Activated T-helper 2 cell treated with anti-CD3 and anti-CD28 coated beads, Interferon-gamma antibody, Interleukin-2, Interleukin-4, amounts not matched to agents 10 μg/mL and 5 μg/mL and 100 μg/mL, durations not matched to agents 14 hours and 24 hours and 36 hours (primary cell): Measurements from ENCODE around the gene SEMA4G. TPM values are rescaled to one million over a fixed set of nuclear protein-coding genes. Genes with fewer than 3 reads are reported as not detected.

Experiments used
- DNase-seq: peaks from one replicate; pipeline ENCODE4 v3.0.0; 2021; ENCODE audit warnings: low spot score
- H3K27ac Mint-ChIP-seq: one replicate; pipeline ENCODE4 v1.8.0; 2021; ENCODE audit warnings: mixed read lengths
- H3K27me3 Mint-ChIP-seq: one replicate; pipeline ENCODE4 v1.8.0; 2021; ENCODE audit warnings: low read depth, mixed read lengths
- H3K36me3 Mint-ChIP-seq: one replicate; pipeline ENCODE4 v1.8.0; 2021; ENCODE audit warnings: low read depth, mixed read lengths
- H3K4me1 Mint-ChIP-seq: one replicate; pipeline ENCODE4 v1.8.0; 2021; ENCODE audit warnings: low read depth, mixed read lengths
- H3K4me3 Mint-ChIP-seq: one replicate; pipeline ENCODE4 v1.8.0; 2021; ENCODE audit warnings: low read depth, mild to moderate bottlenecking, moderate library complexity, mixed read lengths
- H3K9me3 Mint-ChIP-seq: one replicate; pipeline ENCODE4 v1.8.0; 2021; ENCODE audit warnings: mixed read lengths
- intact Hi-C: fragments of 100-400 bp; cut with micrococcal nuclease; formaldehyde crosslinking; loops from one replicate; pipeline ENCODE4 v1.15.1; 2023
- total RNA-seq: library from RNA; stranded (reverse); gene quantifications from 2 replicates; pipeline ENCODE4 v1.2.3, GENCODE V29; 2022

SEMA4G gene
- total RNA-seq, 1 donor from 2014 or later: 1.6 TPM

DNA sequence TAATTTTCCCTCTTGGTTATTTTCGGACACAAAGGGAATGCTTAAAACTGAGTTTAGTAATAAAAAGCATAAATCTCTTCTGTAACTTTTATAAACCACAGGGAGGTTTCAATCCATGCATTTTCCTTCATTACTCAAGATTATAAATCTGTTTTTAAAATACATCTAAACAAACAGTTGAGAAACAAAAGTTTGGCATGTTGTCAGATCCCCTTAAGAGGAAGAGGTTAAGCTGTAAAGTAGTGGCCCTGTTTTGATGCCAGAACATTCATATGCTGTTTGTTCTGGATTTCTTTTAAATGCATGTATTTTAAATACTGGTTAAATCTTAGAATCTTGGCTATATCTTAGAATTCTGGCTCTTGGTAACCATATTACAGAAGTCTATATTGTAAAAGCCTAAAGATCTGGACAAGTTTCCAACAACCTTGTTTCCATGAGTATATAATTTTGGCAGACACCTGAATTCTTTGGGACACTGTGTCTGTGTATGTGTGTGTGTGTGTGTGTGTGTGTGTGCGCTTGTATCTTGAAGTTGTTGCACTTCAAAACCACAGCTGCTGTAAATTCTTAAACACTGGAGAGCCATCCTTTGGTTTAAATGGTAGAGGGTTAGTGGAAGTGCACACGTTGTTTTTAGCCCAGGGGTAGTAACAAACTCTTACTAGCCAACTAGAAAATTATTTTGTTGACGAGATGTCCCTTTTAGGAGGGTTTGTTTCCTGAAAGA lies 6.8 kb upstream of the SEMA4G start:
- Mint-ChIP-seq H3K27me3 (no peaks in the 10 kb centered on the region), H3K36me3 (peaks cover 36% of the 10 kb centered on the region), H3K4me3 (no peak overlapping the region), H3K9me3 (no peaks in the 10 kb centered on the region), H3K27ac (no peak overlapping the region), H3K4me1 (no peaks in the 10 kb centered on the region)
- DNase-seq: no peak
- intact Hi-C loops: no loop called here

DNA sequence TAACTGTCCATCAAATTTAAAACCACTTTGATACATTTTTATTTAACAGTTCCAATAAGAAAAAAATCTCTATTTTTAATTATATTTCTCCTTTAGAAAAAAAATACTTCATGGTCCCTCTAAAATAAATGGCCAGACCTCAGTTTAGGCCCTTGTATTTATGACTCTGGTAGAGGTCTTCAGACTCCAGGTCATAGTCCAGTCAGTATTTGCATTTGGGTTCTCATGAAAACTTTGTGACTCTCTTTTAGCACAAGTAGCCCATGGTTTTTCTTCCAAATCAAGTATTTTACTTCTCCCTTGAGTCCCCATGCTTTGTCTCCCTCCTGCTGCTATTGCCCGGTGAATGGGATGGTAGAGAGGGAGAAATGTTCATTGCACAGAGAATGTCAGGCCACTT lies 5.5 kb upstream of the SEMA4G start:
- intact Hi-C loops: no loop called here
- no peak for DNase-seq
- H3K27me3 Mint-ChIP-seq: no peaks in the 10 kb centered on the region
- no peak overlapping the region for H3K4me3 Mint-ChIP-seq
- no peaks in the 10 kb centered on the region for H3K4me1 Mint-ChIP-seq
- peaks cover 30% of the 10 kb centered on the region for H3K36me3 Mint-ChIP-seq
- H3K27ac Mint-ChIP-seq: no peak overlapping the region
- H3K9me3 Mint-ChIP-seq: no peaks in the 10 kb centered on the region

DNA sequence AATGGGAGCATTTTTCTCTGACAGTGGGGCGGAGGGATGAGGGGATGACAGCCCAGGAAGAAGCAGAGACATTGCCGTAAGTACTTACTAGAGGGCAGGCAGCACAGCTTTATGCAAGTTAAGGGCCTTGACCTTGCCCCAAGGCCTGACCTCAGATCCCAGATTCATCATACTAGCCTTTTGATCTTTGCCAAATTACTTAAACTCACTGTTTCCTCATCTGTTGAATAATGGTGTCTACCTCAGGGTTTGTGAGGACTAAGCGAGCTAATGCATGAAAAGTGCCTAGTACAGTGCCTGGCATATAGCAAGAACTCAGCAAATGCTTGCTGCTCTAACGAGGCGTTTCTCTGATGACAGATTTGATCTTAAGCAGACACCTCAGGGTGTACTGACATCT lies 3.5 kb upstream of the SEMA4G start:
- intact Hi-C loops: loop anchor here (5.0 kb wide), 1 partner anchor 46 kb away; no protein-coding TSS in a partner anchor
- peaks cover 2% of the 10 kb centered on the region for H3K4me1 Mint-ChIP-seq
- no peaks in the 10 kb centered on the region for H3K27me3 Mint-ChIP-seq
- no peak for DNase-seq
- H3K4me3 Mint-ChIP-seq: no peak overlapping the region
- H3K36me3 Mint-ChIP-seq: peaks cover 15% of the 10 kb centered on the region
- H3K27ac Mint-ChIP-seq: no peak overlapping the region
- no peaks in the 10 kb centered on the region for H3K9me3 Mint-ChIP-seq

DNA sequence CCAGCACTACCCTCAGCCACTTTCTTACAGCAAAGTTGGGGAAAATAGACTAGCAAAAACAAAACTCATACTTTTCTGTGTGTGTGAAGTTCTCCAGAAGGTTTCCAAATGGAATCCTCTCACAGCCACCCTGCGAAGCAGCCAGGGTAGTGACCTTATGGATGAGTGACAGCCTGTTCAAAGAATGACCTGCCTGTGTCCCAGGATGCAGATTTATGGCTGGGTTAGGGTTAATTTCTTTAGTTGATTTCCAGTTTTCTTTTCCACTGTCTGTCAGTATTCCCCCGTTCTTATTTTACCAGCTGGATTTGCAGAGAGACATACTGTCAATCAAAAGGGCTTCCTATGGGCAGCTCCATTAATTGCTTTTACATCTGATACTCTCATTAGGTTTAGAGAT lies 2.4 kb upstream of the SEMA4G start:
- DNase-seq: no peak
- Mint-ChIP-seq H3K4me3 (no peak overlapping the region), H3K4me1 (peaks cover 2% of the 10 kb centered on the region), H3K9me3 (no peaks in the 10 kb centered on the region), H3K27me3 (no peaks in the 10 kb centered on the region), H3K27ac (no peak overlapping the region), H3K36me3 (peaks cover 12% of the 10 kb centered on the region)
- intact Hi-C loops: loop anchor here (5.0 kb wide), 1 partner anchor 45 kb away; no protein-coding TSS in a partner anchor

DNA sequence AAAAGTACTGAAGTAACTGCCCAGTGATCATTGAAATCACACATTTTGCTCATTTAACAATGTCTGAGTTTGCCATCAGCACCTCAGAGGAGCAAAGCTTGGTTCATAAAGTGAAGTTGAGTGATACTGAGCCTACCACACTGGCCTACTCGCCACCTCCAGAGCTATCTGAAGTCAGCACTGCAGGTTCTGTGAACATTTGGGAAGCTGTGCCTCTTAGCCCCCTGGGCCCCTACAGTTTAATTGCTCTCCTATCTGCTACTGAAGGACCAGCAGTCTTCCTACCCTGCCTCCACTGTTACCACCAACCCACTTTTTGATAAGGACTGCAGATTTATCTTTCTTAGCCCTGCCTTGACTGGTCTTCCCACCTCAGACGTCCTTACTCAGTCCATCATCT lies 2.0 kb upstream of the SEMA4G start:
- intact Hi-C loops: loop anchor here (5.0 kb wide), 1 partner anchor 45 kb away; no protein-coding TSS in a partner anchor
- DNase-seq: no peak
- no peak overlapping the region for H3K27ac Mint-ChIP-seq
- peaks cover 2% of the 10 kb centered on the region for H3K4me1 Mint-ChIP-seq
- no peak overlapping the region for H3K4me3 Mint-ChIP-seq
- peaks cover 11% of the 10 kb centered on the region for H3K36me3 Mint-ChIP-seq
- no peaks in the 10 kb centered on the region for H3K9me3 Mint-ChIP-seq
- H3K27me3 Mint-ChIP-seq: no peaks in the 10 kb centered on the region

DNA sequence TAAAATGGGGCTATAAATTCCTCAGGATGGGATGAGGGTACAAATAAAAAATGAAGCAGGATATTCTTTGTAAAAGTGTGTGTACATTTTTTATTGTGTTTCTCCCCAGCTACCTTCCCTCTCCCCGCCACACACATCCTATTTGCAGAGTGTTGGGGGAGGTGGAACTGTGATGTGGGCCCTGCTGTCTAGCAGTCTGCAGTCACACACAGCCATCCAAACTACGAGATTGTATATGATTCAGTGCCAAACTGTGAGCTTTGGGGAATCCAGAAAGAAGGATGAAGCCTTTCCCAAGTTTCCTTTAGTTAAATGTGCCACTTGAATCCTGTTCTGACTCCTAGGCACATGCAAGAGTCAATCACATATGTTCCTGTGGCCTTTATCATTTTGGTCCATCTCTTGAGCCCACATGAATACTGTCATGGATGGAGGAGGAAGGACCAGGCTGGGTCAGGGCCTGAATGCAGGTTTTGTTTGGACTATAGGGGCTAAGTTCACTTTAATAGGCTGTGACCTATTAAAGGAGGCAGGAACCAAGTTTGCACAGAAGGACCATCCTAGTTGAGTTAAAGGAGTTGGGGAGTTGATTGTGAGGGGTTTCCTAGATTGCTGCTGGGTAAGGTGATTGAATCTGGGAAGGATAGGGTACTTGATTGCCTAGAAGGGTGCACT lies 1.1 kb upstream of the SEMA4G start:
- H3K4me1 Mint-ChIP-seq: peaks cover 2% of the 10 kb centered on the region
- H3K36me3 Mint-ChIP-seq: peaks cover 2% of the 10 kb centered on the region
- no peak for DNase-seq
- no peak overlapping the region for H3K27ac Mint-ChIP-seq
- intact Hi-C loops: loop anchor here (5.0 kb wide), 1 partner anchor 44 kb away; no protein-coding TSS in a partner anchor
- H3K9me3 Mint-ChIP-seq: no peaks in the 10 kb centered on the region
- H3K27me3 Mint-ChIP-seq: no peaks in the 10 kb centered on the region
- peak overlapping the region; percentile 60 for H3K4me3 Mint-ChIP-seq

DNA sequence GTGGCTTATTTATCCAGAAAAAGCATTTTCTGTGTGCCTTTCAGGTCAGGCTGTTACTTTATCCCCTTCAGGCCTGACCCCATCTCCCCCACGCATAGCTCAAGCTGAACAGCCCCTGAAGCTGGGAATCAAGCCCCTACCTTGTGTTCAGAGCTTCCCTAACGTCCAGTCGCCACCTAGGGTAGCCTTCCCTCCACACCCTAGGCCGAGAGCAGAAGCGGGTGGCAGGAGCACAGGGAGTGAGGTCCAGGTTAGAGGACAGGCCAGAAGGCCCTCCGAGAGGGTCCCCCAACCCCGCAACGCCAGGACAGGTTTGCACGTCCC lies 479 bp upstream of the SEMA4G start:
- H3K27ac Mint-ChIP-seq: no peak overlapping the region
- peak overlapping the region; percentile 70 for H3K4me3 Mint-ChIP-seq
- DNase-seq: no peak
- intact Hi-C loops: loop anchor here (5.0 kb wide), 1 partner anchor 43 kb away; no protein-coding TSS in a partner anchor
- H3K9me3 Mint-ChIP-seq: no peaks in the 10 kb centered on the region
- no peaks in the 10 kb centered on the region for H3K27me3 Mint-ChIP-seq
- H3K36me3 Mint-ChIP-seq: peaks cover 2% of the 10 kb centered on the region
- peaks cover 2% of the 10 kb centered on the region for H3K4me1 Mint-ChIP-seq

DNA sequence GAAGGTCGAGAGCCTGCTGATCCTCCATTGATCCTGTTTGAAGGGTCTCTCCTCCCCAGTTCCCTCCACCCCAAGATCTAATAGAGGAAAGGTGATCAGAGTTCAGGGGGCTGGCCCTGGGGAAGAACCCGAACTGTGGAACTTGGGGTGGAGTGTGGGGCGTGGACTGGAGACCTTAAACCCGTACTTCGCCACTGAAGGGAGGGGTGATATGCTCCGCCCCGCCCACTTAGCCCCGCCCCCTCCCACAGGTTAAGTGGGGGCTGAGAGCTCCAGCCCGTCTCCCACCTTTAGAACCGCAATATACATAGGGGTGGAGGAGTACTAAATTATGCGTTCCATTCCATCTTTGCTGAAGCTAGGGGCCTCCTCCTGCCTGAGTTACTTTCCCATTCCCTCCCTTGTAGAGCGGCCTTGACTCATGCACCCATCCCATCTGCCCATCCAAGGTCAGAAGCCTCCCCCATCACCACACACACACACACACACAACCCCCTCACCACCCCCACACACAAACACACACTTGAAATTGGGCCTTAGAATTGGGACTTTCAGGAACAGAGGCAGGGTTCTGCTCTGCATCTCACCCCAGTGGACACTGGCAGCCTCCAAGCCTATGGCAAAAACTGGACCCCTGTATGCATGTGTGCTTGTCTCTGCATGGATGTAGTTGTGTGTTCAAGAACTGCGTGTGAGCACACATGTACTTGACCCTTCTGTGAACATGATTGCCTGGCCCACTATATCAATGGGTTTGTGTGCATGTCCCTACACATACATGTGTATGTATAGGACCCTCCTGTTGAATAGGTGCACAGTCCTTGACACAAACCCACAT lies 991 bp downstream of the SEMA4G start:
- Mint-ChIP-seq H3K27me3 (no peaks in the 10 kb centered on the region), H3K9me3 (no peaks in the 10 kb centered on the region), H3K27ac (no peak overlapping the region), H3K4me3 (peak overlapping the region; percentile 36), H3K36me3 (peaks cover 2% of the 10 kb centered on the region), H3K4me1 (peaks cover 2% of the 10 kb centered on the region)
- intact Hi-C loops: no loop called here
- DNase-seq: no peak

DNA sequence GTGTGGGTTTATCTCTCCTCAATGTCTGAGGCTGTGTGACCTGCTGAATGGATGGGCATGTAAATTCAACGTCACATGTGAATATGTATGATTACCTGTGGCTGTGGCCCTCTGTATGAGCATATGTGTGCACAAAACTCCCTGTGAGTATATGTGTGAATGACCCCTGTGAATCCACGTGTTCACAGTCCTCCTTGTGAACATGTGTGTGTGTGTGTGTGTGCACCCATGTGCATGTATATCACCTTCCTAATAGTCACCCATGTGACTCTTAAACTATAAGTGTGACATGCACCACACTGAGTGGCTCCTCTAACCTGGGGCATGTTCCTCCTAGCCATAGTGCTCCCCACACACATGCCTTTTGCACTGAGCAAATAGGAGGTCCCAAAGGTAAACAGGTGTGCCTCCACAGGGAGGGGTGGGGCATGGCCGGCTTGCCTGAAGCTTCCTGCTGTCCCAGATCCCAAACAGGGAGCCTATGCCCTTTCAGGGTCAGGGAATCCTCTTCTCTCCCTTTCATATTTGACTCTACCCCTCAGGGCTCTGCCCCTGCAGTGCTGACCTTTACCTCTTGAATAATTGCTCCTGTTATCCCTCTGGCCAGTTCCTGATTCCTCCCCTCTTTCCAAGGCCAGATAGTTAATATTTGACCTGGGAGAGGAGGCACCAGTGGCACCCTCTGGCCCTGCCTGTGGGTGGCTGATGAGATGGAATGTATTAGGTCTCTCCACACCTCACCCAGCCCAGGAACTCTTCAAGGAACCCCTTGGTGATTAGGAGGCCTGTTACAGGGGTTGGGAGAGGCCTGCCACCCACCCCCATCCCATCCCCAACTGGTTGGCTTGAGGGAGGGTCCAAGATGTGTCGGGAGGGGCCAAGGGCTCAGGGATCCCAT lies 1.9 kb downstream of the SEMA4G start:
- intact Hi-C loops: no loop called here
- Mint-ChIP-seq H3K27ac (no peak overlapping the region), H3K4me3 (peak overlapping the region; percentile 49), H3K4me1 (peaks cover 2% of the 10 kb centered on the region), H3K36me3 (no peaks in the 10 kb centered on the region), H3K9me3 (no peaks in the 10 kb centered on the region), H3K27me3 (no peaks in the 10 kb centered on the region)
- DNase-seq: no peak

DNA sequence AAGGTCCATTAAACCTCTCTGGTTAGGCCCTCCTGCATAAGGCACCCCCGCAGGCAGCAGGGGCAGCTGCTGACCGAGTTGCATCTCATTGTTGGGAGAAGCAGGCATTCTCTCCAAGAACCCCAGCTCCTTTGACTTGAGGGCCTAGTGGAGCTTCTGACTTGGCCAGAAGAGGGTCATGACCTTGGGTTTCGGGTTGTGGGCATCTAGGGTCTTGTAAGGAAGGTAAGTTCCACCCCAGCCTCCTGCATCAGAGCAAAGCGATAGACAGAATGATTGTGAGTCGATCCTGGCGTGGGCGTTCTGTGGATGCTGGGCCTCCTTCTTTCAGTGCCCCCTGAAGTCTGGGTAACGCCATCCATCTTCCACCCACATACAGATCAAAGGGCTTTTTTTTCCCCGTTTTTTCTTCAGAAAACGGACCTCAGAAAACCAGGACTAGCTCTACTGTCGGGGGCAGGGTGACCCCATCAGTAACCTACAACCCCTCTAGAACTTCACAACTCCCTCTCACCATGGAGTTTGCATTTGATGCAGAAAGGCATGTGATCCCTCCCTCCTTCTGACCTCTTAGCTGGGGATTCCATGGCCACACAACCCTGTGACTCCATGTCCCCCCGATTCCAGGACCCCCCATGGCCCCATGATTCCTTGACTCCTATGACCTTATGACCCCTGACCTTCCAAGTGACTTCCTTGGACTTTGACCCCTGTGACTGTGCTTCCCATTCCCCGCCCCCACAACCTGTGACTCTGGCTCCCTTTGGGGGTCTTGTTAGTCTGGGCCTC lies 3.0 kb downstream of the SEMA4G start:
- intact Hi-C loops: no loop called here
- Mint-ChIP-seq H3K9me3 (no peaks in the 10 kb centered on the region), H3K36me3 (no peaks in the 10 kb centered on the region), H3K27me3 (no peaks in the 10 kb centered on the region), H3K27ac (no peak overlapping the region), H3K4me3 (no peak overlapping the region), H3K4me1 (peaks cover 2% of the 10 kb centered on the region)
- no peak for DNase-seq

DNA sequence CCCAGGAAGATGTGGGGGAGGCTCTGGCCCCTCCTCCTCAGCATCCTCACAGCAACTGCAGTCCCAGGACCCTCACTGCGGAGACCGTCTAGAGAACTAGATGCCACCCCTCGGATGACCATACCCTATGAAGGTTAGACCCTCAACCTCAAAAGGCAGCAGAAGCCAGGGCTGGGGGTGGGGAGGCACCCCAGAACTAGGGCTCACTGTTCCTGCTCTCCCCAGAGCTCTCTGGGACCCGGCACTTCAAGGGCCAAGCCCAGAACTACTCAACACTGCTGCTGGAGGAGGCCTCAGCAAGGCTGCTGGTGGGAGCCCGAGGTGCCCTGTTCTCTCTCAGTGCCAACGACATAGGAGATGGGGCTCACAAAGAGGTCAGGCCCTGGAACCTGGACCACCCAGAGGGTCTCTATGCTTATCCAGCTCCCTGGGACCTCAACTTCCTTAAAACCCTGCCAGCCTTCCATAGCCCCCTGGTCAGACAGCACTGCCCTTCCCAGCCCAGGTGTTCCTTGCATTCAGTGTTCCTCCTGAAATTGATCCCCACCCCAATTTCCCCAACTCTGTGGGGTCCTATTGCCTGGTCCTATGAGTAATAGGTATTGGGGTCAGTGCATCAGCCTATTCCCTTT lies 3.7 kb downstream of the SEMA4G start:
- Mint-ChIP-seq H3K4me3 (no peak overlapping the region), H3K27me3 (no peaks in the 10 kb centered on the region), H3K9me3 (no peaks in the 10 kb centered on the region), H3K27ac (no peak overlapping the region), H3K36me3 (no peaks in the 10 kb centered on the region), H3K4me1 (peaks cover 2% of the 10 kb centered on the region)
- no peak for DNase-seq
- intact Hi-C loops: no loop called here
